HL-60 (cell line): ENCODE data around the gene MTA2.
A peak's percentile ranks its signal among the peaks of the same experiment; 100 is the strongest.

Source experiments
- DNase-seq, 2 experiments: peaks; one replicate each; pipeline ENCODE4 v3.0.0-alpha.2; 2010 to 2020; ENCODE audit warnings: low read depth in 1 of 2, low spot score in 1 of 2
- H3K27ac ChIP-seq: fragments of 250-450 bp; sonication (Bioruptor Pico); replicated peaks from 2 replicates; pipeline ENCODE4 v1.5.1; 2020; ENCODE audit warnings: mild to moderate bottlenecking, moderate library complexity
- H3K27me3 ChIP-seq: fragments of 250-450 bp; sonication (Bioruptor Pico); 2 replicates; pipeline ENCODE4 v1.5.1; 2021; ENCODE audit warnings: mild to moderate bottlenecking, moderate library complexity; ENCODE audit not compliant: insufficient read depth, poor library complexity, severe bottlenecking
- H3K4me3 ChIP-seq: replicated peaks from 2 replicates; pipeline ENCODE4 v1.5.1; 2011; ENCODE audit warnings: mild to moderate bottlenecking, control low read depth, low read length; ENCODE audit not compliant: insufficient read depth
- CTCF ChIP-seq: IDR thresholded peaks from one replicate; pipeline ENCODE4 v1.5.1; 2011; ENCODE audit warnings: low read length, control low read depth, inconsistent platforms; ENCODE audit not compliant: insufficient read depth
- GABPA ChIP-seq: IDR thresholded peaks from 2 replicates; pipeline ENCODE4 v1.6.1; 2012; ENCODE audit warnings: low read depth
- POLR2AphosphoS5 ChIP-seq: IDR thresholded peaks from 2 replicates; pipeline ENCODE4 v1.6.1; 2012; ENCODE audit warnings: low read depth
- REST ChIP-seq: IDR thresholded peaks from 2 replicates; pipeline ENCODE4 v1.6.1; 2012; ENCODE audit warnings: low read depth; ENCODE audit not compliant: insufficient replicate concordance
- SPI1 ChIP-seq: IDR thresholded peaks from 2 replicates; pipeline ENCODE4 v1.6.1; 2012; ENCODE audit warnings: low read depth, mild to moderate bottlenecking, borderline replicate concordance

The MTA2 gene

GRCh38 chr11:62599901-62600300, 1.8 kb downstream of the MTA2 start:
- Histone ChIP-seq H3K27me3 (no peaks in the 10 kb centered on the region), H3K4me3 (peak overlapping the region; percentile 81), H3K27ac (peak overlapping the region; percentile 97)
- no peak for DNase-seq
- TF ChIP-seq CTCF (no peak), REST (no peak), POLR2AphosphoS5 (no peak), GABPA (no peak), SPI1 (no peak)

GRCh38 chr11:62599069-62599696, 2.5 kb downstream of the MTA2 start:
- TF ChIP-seq POLR2AphosphoS5 (peak; percentile 63; the same call in 1 of the 2 replicates), REST (no peak)
- Histone ChIP-seq H3K27ac (peak overlapping the region; percentile 97), H3K4me3 (peak overlapping the region; percentile 81), H3K27me3 (no peaks in the 10 kb centered on the region)
- peak; percentile 99 for DNase-seq

- DNase-seq: no peak
- Histone ChIP-seq H3K27ac (no peak overlapping the region), H3K27me3 (no peaks in the 10 kb centered on the region), H3K4me3 (no peak overlapping the region)
- no peak for TF ChIP-seq GABPA
- no peak for TF ChIP-seq POLR2AphosphoS5
- TF ChIP-seq REST: no peak
- TF ChIP-seq CTCF: no peak
- TF ChIP-seq SPI1: no peak
Measured at GRCh38 chr11:62595124-62595523, 6.5 kb downstream of the MTA2 start.
